Measurements from ENCODE around the gene PHF24. TPM values are rescaled to one million over a fixed set of nuclear protein-coding genes. Genes with fewer than 3 reads are reported as not detected.

Gene PHF24
- total RNA-seq, 1 donor from 2014 or later = 0.30 TPM

GRCh38 chr9:34983209-34983608, 25.1 kb downstream of the PHF24 start:
- no peaks in the 10 kb centered on the region for H3K9me3 Mint-ChIP-seq (ENCODE audit: low read depth)
- no peak for TF ChIP-seq CTCF (IDR thresholded peaks at IDR 0.05)
- no peak overlapping the region for H3K27ac Mint-ChIP-seq (ENCODE audit: unreplicated experiment)
- H3K4me1 Mint-ChIP-seq (ENCODE audit: low read depth) = peaks cover 2% of the 10 kb centered on the region
- no peak overlapping the region for H3K4me3 Mint-ChIP-seq (ENCODE audit: unreplicated experiment)
- H3K27me3 Mint-ChIP-seq (ENCODE audit: low read depth) = peaks cover 26% of the 10 kb centered on the region
- no peaks in the 10 kb centered on the region for H3K36me3 Mint-ChIP-seq (ENCODE audit: low read depth)
- DNase-seq (ENCODE audit: low spot score) = no peak

- Mint-ChIP-seq H3K4me3 (ENCODE audit: unreplicated experiment) (no peak overlapping the region), H3K36me3 (ENCODE audit: low read depth) (no peaks in the 10 kb centered on the region), H3K9me3 (ENCODE audit: low read depth) (no peaks in the 10 kb centered on the region), H3K27me3 (ENCODE audit: low read depth) (peaks cover 24% of the 10 kb centered on the region), H3K27ac (ENCODE audit: unreplicated experiment) (no peak overlapping the region), H3K4me1 (ENCODE audit: low read depth) (peaks cover 9% of the 10 kb centered on the region)
- no peak for DNase-seq (ENCODE audit: low spot score)
- TF ChIP-seq CTCF (IDR thresholded peaks at IDR 0.05) = no peak
Observed at GRCh38 chr9:34984049-34984448, 26.0 kb downstream of the PHF24 start.

GRCh38 chr9:34985311-34985899, 27.3 kb downstream of the PHF24 start:
- no peaks in the 10 kb centered on the region for H3K36me3 Mint-ChIP-seq (ENCODE audit: low read depth)
- H3K27ac Mint-ChIP-seq (ENCODE audit: unreplicated experiment) = no peak overlapping the region
- no peak overlapping the region for H3K4me3 Mint-ChIP-seq (ENCODE audit: unreplicated experiment)
- H3K9me3 Mint-ChIP-seq (ENCODE audit: low read depth) = no peaks in the 10 kb centered on the region
- H3K27me3 Mint-ChIP-seq (ENCODE audit: low read depth) = peaks cover 15% of the 10 kb centered on the region
- no peak for DNase-seq (ENCODE audit: low spot score)
- H3K4me1 Mint-ChIP-seq (ENCODE audit: low read depth) = peaks cover 17% of the 10 kb centered on the region
- TF ChIP-seq CTCF (IDR thresholded peaks at IDR 0.05) = peak; percentile 89

- Mint-ChIP-seq H3K4me3 (ENCODE audit: unreplicated experiment) (no peak overlapping the region), H3K4me1 (ENCODE audit: low read depth) (peaks cover 27% of the 10 kb centered on the region), H3K9me3 (ENCODE audit: low read depth) (no peaks in the 10 kb centered on the region), H3K27ac (ENCODE audit: unreplicated experiment) (no peak overlapping the region), H3K27me3 (ENCODE audit: low read depth) (peaks cover 13% of the 10 kb centered on the region), H3K36me3 (ENCODE audit: low read depth) (no peaks in the 10 kb centered on the region)
- no peak for TF ChIP-seq CTCF (IDR thresholded peaks at IDR 0.05)
- no peak for DNase-seq (ENCODE audit: low spot score)
Observed at GRCh38 chr9:34986540-34987047, 28.5 kb downstream of the PHF24 start.

GRCh38 chr9:34987160-34987901, 29.2 kb downstream of the PHF24 start:
- no peak for TF ChIP-seq CTCF (IDR thresholded peaks at IDR 0.05)
- Mint-ChIP-seq H3K4me3 (ENCODE audit: unreplicated experiment) (no peak overlapping the region), H3K9me3 (ENCODE audit: low read depth) (no peaks in the 10 kb centered on the region), H3K27ac (ENCODE audit: unreplicated experiment) (no peak overlapping the region), H3K36me3 (ENCODE audit: low read depth) (no peaks in the 10 kb centered on the region), H3K27me3 (ENCODE audit: low read depth) (peaks cover 12% of the 10 kb centered on the region), H3K4me1 (ENCODE audit: low read depth) (peaks cover 34% of the 10 kb centered on the region)
- no peak for DNase-seq (ENCODE audit: low spot score)
